Stimulated activated CD4-positive, alpha-beta T cell treated with anti-CD3 and anti-CD28 coated beads, Interleukin-15, amount 100 ng/mL, for 24 hours (primary cell): ENCODE data around the gene NCBP3.
"Not testable (repeated sequence)": the region's sequence is repeated elsewhere in the genome, so short reads cannot be mapped to it uniquely, and the experiment has no call there.

Experiments used
- DNase-seq: peaks from one replicate; pipeline ENCODE4 v3.0.0-alpha.2; 2020

Gene NCBP3

DNA sequence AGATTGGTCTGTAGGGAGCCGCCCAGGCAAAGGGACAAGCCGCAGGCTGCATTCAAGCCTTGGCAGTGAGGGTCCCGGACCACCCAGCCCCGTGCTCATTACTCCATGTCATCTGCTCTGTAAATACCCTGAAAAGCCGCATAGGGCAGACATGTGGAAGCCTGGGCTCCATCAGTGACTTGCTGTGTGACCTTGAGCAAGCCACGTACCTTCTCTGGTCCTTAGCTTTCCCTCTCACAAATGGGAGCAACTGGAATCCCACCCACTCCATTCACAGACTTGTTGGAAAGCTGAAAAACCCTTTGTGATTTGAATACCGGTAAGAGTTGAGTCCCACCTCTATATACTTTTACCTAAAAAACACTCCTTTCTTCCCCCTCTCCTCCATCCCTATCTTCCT, 34.9 kb upstream of the NCBP3 start:
- DNase-seq: no peak

- DNase-seq: no peak
Measured at GRCh38 chr17:3879591-3880417, 33.8 kb upstream of the NCBP3 start.

DNA sequence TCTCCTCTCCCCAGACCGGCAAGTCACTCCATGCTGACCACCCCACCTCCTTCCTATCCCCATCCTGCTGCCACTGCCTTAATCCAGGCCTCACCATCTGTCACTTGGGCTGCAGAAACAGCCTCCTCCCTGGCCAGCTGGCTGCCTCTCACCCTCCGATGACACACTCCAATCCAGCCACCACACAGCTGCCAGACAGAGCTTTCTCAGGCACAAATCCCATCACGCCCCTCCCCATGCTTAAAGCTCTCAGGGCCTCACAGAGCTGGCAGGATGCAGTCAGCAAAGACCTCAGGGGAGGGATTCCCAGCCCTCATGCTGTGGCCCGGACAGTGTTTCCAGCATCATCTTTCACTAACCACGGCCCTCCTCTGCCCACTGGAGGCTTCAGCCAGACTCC, 33.1 kb upstream of the NCBP3 start:
- no peak for DNase-seq

DNA sequence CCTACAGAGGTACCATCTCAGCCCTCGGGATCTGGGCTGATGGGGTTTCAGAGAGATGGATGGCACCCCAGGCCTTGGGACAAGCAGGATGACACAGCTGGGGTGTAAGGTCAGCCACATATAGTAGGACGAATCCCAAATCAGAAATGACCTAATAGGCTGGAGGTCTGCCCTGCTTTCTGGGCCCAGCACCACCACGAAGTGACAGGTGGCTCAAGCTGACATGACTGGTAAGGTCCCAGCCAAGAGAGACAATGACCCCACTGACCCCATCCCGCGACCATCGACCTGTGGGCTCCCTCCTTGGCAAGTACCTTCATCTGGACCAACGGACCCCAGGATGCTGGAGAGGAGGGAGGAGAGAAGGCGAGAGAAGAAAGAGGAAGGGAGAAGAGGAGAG, 31.2 kb upstream of the NCBP3 start:
- DNase-seq: no peak

GRCh38 chr17:3875317-3875716, 29.3 kb upstream of the NCBP3 start:
- DNase-seq: no peak

DNA sequence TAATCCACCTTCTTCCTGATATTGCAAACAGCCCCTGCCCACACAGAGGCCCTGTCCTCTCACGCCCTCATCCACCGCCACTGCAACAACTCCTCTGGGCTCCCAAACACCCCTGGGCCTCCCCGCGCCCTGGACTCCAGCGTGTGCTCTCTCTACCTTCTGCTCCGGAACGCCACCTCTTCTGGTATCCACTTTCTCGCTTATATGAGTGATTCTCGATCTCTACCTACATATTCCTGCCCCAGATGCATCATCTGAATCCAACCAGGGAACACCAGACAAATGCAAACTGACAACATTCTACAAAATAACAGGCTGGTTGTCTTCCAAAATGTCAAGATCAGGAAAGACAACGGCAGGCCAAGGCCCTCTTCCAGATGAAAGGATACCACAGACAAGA, 27.8 kb upstream of the NCBP3 start:
- no peak for DNase-seq

- no peak for DNase-seq
Measured at GRCh38 chr17:3870871-3871306, 24.8 kb upstream of the NCBP3 start.

- no peak for DNase-seq
Measured at GRCh38 chr17:3867606-3868005, 21.6 kb upstream of the NCBP3 start.

DNA sequence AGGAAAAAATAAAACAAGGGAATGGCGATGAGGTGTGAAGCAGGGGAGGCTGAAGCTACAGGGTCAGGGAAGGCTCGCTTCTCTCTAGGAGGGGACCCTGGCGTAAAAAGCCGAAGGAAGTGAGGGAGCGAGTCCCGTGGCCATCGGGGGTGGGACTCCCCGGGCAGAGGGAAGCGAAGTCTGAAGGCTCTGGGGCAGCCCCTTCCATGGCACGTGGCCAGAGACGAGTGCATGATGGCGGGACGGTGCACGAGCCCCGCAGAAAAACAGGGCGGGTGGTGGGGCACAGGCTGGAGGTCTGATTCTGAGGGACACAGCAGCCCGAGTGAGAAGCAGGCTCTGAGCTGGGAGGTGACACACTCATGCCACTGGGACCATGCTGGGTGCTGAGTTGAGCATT, 21.1 kb upstream of the NCBP3 start:
- DNase-seq: no peak

- DNase-seq: no peak
Measured at GRCh38 chr17:3866276-3866675, 20.2 kb upstream of the NCBP3 start.

DNA sequence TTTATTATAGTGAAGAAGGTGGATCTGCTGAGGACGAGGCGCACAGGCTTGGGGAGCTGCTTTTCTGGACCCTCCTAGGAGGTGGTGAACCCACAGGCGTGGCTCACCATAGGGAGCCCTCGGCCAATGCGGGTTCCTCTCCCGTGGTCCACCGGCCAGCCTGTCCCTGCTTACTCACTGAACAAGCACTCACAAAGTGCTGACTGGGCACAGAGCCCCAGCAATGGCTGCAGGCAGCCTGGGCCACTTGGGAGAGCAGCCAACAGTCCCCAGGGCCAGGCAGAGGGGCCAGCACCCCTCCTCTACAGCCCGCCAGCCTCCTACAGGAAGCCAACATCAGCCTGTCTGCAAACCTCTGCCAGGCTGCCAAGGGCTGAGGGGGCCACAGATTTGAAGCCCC, 19.1 kb upstream of the NCBP3 start:
- DNase-seq: no peak

DNA sequence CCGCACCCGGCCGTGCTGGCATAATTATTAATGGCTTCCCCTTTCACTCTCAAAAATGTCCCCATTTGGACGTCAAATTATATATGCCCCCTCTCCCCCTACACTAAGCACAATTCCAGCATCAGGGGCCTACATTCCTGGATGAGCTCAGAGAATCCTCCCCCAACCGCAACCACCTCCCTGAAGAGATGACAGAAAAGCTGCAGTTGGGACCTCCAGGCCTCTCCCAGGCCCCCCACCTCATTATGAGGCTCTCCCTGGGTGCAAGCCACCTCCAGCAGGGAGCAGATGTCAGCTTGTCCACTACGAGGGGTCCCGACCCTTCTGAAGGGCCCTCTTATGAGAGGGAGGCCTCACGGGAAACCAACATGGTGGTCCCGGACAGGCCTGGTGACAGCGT, 18.5 kb upstream of the NCBP3 start:
- no peak for DNase-seq

DNA sequence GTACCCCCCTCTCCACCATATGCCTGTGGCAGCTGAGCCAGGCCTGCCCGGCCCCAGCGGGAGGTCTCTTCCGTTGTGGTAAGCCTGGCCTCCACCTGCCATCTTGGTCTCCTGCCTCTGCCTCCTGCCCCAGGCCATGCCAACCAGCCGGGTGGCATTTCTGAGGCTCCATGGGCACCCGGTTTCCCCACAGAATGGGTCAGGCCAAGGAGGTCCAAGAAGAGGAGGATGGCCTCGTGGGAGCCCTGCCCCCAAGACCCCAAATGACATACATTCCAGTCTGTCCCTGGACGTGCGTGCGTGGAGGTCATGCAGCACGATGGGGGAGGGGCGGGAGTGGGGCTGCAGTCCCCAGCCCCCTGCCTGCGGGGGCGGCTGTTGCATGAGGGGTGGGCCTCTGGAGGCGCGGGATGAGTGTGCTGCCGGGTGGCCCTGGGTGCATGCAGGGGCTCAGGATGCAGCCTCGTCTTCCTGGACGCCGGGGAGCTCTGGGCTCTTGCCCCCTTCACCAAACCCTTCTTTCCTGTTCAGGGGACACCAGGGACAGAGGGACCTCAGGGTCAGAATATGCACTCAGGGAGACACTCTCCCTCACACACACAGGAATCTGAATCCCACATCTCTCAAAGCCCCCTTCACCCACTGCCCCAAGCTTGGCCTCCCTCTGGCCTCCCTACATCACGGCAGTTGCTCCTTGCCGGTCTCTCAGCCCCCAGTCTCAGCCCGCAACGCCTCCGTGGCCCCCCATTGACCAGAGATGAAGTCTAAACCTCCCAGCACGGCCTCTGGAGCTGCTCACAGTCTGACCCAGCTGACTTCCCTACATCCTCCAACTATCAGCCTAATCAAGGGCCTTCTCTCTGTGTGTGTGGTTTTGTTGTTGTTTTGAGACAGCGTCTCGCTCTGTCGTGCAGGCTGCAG, 16.0 kb upstream of the NCBP3 start:
- DNase-seq: no peak

DNA sequence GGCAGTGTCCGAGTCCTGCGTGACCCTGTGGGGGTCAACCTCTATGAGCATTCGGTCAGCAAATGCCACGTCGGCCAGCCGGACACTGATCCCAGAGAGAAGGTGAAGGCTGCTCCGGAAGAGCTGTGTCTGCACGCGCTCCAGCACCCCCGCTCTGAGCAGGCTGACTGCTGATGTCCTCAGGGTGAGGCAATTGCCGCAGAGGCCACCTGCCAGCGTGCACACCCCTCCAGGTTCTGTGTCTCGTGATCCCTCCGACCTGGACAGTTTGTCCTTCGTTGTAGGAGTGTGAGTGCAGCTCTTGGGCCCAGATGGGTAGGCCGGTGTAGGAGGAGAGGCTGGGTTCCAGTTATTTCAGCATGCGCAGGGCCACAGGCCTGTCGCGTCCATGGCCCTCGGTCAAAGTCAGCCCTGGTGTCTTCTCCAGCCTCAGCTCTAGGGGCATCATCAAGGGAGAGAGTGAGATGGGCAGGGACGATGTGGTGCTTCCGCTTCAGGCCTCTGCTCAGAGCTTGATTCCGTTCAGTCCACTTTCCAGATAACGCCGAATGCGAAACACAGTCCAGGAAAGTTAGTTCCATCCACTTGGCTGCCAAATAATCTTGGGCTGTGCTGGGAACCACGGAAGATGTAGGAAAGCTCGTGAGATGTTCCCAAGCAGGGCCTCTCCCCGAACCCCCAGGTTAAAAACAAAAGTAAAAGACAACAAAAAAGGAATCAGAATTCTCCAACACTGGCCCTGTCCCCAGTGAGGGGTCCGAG, 15.1 kb upstream of the NCBP3 start:
- no peak for DNase-seq

GRCh38 chr17:3859940-3860339, 13.9 kb upstream of the NCBP3 start:
- DNase-seq: no peak

DNA sequence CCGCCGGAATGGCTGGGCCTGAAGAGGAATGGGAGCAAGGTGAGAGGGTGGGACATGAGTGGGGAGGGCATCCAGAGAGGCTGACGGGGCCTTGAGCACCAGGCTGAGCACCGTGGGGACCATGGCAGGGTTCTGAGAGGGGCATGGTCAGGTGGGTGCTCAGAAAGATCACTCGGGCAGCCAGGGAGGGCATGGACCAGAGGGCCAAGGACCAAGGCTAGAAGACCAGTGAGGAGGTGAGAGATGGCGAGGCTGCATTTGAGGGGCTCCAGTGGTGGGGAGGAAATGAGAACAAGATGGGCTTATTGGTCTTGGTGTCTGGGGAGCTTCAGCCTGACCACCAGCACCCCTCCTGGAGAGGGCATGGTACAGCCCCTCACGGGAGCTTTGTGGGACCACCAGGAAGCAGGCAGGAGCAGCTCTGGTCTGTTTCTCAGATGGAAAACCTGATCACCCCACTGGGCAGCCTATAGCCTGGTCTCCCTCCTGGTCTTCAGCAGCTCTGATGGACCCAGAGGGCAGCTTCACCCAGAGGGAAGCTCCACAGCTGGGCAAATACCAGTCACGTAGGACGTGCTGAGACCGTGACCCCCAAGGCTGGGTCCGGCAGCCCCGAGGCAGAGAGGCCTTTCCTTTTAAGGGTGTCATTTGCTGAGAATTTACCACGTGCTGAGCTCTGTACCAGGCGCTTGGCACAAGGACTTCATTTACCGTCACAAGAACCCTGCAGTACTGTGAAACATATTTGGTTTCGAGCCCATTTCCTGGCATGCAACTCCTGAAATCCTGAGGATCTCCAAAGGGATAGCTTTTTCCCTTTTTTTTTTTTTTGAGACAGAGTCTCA, 11.4 kb upstream of the NCBP3 start:
- DNase-seq: no peak

DNA sequence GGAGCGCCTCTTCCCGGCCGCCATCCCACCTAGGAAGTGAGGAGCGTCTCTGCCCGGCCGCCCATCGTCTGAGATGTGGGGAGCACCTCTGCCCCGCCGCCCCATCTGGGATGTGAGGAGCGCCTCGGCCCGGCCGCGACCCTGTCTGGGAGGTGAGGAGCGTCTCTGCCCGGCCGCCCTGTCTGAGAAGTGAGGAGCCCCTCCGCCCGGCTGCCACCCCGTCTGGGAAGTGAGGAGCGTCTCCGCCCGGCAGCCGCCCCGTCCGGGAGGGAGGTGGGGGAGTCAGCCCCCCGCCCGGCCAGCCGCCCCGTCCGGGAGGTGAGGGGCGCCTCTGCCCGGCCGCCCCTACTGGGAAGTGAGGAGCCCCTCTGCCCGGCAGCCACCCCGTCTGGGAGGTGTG, 8.2 kb upstream of the NCBP3 start:
- not testable (repeated sequence) for DNase-seq

- no peak for DNase-seq
Measured at GRCh38 chr17:3852561-3852960, 6.5 kb upstream of the NCBP3 start.

- no peak for DNase-seq
Measured at GRCh38 chr17:3851461-3852100, 5.5 kb upstream of the NCBP3 start.

DNA sequence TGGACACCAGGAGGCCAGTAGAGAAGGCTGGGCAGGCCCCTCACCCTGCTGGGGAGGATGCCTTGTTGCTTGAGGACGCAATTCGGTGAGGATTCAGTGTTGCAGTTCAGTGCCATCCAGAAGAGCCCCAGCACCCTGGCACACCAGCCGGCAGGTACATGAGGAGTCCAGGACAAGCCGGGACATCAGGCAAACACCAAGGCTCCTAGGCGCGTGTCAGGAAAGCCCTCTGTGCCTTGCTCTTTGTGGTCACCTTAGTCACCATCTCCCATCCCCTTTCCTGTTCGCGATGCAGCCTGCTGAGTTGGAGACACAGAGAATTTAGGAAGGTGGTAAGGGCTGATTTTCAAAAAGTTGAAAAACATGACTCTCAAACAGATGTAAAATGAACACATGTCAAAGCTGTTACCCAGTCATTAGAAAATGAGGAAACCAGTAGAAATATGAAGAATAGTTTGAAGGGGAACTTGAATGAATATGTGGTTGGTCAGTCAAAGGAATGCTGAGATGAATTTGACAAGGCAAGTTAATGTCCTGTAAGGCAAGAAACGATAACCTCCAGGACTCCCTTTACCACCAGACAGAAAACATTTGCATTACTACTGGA, 2.3 kb upstream of the NCBP3 start:
- DNase-seq: no peak

DNA sequence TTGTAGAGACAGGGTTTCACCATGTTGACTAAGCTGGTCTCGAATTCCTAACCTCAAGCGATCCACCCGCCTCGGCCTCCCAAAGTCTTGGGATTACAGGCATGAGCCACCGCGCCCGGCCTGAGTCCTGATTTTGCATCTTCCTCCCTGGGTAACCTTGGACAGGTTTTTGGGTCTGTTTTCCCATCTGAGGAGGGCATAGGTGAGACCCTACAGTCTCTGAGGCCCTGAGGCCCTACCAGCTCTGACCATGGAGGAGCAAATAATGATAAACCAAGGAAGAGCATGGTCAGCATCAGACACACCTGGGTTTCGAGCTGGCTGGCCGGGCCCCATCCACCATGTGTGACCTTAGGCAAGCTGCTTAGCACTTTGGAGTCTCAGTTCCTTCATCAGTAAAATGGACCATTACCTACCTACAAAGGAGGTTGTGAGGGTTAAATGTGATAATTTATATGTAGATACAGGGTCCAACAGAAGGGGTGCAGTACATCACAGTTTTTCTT, 1.2 kb upstream of the NCBP3 start:
- DNase-seq: no peak
